C4-2B (cell line): Measurements from ENCODE around the gene PFKP.

Source experiments
- H3K27ac ChIP-seq: fragments of 450-650 bp; 2 replicates; pipeline ENCODE4 v1.5.1; 2017
- CTCF ChIP-seq: fragments of 450-650 bp; conservative IDR thresholded peaks from 2 replicates; pipeline ENCODE4 v1.5.1; 2017; ENCODE audit warnings: mild to moderate bottlenecking
- ZFX ChIP-seq: fragments of 450-650 bp; IDR thresholded peaks from 2 replicates; pipeline ENCODE4 v1.6.1; 2017

The PFKP gene

GRCh38 chr10:3067118-3067858 lies at the start of gene PFKP:
PFKP (plus strand) TSS chr10:3067548; CDS start chr10:3067596, 48 bp downstream.
- TF ChIP-seq ZFX (no peak), CTCF (no peak)
- H3K27ac ChIP-seq = peak within 1 kb of the TSS; percentile 84

- H3K27ac ChIP-seq = no peak overlapping the region
- TF ChIP-seq CTCF (no peak), ZFX (no peak)
Measured at GRCh38 chr10:3018247-3018646, 49.1 kb upstream of the PFKP start.

GRCh38 chr10:3020311-3020710 lies 47.0 kb upstream of the PFKP start:
- H3K27ac ChIP-seq = no peak overlapping the region
- TF ChIP-seq ZFX = no peak
- TF ChIP-seq CTCF = no peak

GRCh38 chr10:3020881-3021280 lies 46.5 kb upstream of the PFKP start:
- no peak for TF ChIP-seq ZFX
- no peak for TF ChIP-seq CTCF
- no peak overlapping the region for H3K27ac ChIP-seq

GRCh38 chr10:3022027-3022426 lies 45.3 kb upstream of the PFKP start:
- no peak overlapping the region for H3K27ac ChIP-seq
- TF ChIP-seq CTCF (no peak), ZFX (no peak)

- no peak for TF ChIP-seq CTCF
- no peak for TF ChIP-seq ZFX
- H3K27ac ChIP-seq = no peak overlapping the region
Measured at GRCh38 chr10:3023892-3024291, 43.5 kb upstream of the PFKP start.

- TF ChIP-seq CTCF = no peak
- TF ChIP-seq ZFX = no peak
- H3K27ac ChIP-seq = no peak overlapping the region
Measured at GRCh38 chr10:3025026-3025683, 42.2 kb upstream of the PFKP start.
